HG02642 (cell line): ENCODE data around the gene ZNF24.

ENCODE experiments used
- ATAC-seq: cut with Tn5 transposase; IDR thresholded peaks from one replicate; pipeline ENCODE4 v1.9.1; 2021; ENCODE audit warnings: mild to moderate bottlenecking; ENCODE audit not compliant: unreplicated experiment, poor library complexity

The ZNF24 gene

DNA sequence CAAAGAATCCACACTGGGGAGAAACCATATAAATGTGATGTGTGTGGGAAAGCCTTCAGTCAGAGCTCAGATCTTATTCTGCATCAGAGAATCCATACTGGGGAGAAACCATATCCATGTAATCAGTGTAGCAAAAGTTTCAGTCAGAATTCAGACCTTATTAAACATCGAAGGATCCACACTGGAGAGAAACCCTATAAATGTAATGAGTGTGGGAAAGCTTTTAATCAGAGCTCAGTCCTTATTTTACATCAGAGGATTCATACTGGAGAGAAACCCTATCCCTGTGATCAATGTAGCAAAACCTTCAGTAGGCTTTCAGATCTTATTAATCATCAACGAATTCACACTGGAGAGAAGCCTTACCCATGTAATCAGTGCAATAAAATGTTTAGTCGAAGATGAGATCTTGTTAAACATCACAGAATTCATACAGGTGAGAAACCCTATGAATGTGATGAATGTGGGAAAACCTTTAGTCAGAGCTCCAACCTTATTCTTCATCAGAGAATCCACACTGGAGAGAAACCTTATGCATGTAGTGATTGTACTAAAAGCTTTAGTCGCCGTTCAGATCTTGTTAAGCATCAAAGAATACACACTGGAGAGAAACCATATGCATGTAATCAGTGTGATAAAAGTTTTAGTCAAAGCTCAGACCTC is 37.5 kb downstream of the ZNF24 start:
- ATAC-seq = no peak

DNA sequence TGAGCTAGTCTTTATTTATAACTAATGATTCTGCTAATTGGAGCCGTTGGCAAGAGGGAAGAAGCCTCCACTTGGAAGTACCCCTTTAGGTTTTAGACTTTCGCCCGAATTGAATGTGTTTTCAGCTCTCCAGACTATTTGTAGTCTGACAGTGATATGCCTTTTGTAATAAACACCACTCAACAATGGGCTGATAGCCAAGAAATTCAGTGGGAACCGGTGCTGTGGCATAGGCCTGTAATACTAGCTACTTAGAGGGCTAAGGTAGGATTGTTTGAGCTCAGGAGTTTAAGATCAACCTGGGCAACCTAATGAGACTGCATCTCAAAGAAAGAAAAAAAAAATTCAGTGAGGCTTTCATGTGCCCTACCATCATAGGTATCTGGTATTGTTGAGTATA is 40.6 kb downstream of the ZNF24 start:
- ATAC-seq = no peak

DNA sequence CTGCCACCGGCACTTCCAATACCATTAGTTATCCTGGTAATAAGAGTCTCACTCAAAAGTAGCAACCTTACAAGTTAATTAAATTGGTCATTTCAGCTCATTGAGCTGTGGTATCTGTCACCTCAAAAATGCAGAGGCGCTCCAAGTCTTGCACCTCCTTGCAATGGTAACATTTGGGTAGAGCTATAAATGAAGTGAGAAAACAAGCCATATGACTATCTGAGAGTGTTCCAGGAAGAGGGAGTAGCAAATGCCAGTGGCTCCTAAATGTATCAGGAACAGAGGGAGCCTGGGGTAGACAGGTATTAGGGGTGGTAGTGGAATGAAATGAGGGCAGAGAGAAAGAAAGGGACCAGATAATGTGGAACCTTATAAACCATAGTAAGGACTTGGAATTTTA is 48.2 kb downstream of the ZNF24 start:
- no peak for ATAC-seq

DNA sequence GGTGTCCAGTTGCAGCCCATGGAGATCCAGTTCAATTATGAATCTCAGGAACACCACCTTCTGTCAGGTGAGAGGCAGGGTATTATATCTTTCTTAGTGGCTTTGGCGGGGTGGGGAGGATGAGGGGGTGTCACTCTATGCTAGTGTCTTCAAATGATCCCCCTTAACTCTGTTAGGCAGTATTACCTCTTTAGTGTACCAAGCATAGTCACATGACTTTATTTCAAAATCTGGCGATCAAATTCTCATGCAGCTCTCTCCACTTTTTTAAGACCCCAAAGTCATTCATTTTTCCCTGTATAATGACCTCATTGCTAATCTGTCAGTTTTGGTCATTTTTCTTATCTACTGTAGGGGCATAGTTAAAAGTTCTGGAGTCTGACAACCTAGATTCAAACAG is 53.1 kb downstream of the ZNF24 start:
- no peak for ATAC-seq

DNA sequence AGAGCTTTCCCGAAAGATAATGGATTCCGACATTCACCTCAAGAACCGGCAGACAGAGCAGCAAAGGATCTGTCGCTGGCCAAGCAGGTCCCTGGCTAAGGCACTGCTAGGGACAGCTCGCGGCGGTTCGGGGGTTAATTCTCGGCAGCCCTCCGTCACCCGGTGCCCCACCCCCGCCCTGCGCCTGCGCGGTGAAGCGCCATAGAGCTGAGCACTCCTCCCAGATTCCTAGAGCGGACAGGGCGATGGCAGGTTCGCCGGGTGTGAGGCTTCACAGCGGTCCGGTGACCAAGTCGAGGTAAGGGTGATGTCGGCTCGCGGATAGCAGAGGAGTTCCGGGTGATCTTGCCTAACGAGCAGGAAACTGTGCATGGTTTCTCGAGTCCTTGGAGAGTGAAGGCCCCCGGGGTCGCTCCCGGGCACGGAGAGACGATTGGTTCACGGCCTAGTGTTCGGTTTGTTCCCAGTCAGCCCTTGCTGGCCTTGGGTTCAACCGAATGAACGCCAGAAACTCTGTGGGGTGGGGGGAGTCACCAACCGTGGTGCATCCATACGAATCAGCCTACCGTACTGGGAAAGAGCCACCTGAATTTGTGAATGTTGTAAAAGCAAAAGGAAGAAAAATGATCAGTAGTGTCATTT is 54.0 kb downstream of the ZNF24 start, which contains the start of gene ZSCAN30:
Gene ZSCAN30, minus strand, starts transcription at position 136 of the 642 bp plus-strand sequence. CDS start 25,877 bp downstream, outside the sequence.
- ATAC-seq = peak; percentile 96

DNA sequence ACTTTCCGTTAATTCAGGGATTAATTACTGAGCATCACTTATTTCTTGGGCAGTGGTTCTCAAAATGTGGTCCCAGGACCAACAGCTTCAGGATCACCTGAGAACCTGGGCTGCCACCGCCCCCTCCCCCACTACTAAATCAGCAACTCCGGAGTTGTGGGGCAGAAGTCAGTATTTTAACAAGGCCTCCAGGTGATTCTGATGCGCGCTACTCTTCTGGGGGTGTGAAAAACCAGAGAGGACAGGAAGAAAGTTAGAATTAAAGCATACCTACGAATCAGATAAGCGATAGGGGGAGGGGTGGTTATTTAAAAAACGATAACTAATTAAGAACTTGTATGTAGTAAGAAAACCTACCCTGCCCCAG is 54.5 kb downstream of the ZNF24 start:
- peak; percentile 37 for ATAC-seq

DNA sequence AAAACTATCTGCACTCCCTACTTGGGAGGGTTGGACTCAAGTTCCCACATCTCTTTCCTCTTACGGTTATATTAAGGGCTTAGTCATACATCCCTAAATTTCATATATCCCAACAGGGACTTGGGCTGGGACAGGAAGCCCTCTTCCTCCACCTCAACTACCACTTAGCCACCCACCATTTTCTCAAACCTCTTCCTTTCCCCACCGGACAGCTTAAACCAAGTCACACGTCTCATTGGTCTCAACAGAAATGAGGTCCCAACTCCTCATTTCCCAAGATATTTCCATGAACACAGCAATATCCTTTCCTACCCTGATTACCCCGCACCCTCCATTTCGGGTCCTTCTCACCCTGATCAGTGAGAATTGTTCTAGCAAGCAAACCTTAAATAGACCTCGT is 54.9 kb downstream of the ZNF24 start:
- ATAC-seq = peak; percentile 1

DNA sequence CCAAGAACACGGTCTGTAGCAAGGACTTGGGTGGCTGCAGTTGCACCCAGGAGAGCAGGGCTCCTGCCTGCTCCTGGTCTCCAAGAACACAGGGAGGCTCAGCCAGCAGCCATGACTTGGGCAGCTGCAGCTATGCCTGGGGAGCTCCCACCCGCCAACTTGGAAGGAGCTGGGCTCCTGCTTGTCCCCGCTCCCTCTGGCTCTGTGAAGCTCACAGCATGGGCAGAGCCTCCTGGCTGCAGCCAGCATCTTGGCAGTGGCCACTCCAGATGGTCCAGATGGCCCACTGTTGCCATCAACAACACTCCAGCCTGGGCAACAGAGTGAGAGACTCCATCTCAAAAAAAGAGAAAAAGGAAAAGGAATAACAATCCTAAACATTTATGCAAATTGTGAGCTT is 59.4 kb downstream of the ZNF24 start:
- ATAC-seq = no peak

DNA sequence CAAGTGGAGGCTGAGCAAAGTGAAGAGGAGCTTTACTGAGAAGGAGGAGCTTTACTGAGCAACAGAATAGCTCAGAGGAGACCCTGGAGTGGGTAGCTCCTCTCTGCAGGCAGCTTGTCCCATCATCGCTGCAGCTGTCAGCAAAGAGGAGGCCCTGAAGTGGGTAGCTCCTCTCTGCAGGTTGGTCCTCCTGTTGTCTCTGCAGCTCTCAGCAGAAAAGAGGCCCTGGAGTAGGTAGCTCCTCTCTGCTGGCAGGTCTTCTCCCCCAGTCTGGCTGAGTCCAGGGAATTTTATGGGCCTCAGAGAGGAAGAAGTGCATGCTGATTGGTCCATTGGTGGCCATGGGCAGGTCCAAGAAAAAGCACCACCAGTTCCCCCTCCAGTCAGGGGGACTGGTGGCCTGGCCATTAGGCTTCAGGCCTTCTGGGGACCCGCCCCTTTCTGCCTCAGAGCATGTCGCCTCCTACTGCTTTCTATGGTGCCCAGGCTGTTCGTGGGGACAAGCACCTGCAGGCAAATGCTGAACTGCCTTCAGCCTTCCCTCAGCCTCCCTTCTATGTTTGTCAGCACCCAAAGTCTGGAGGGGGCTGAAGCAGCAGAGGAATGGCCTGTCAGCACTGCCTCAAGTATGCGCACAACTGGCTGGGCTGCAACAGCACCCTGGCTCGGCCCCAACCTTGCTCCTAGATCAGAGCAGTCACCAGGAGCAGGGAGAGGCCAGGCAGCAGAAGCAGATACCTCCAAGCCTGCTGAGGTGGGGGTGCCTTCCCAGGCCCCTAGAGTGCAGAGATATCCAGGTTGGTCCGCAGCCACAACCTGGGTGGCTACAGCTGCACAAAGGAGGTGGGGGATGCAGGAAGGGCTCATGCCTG is 60.1 kb downstream of the ZNF24 start:
- ATAC-seq = no peak

DNA sequence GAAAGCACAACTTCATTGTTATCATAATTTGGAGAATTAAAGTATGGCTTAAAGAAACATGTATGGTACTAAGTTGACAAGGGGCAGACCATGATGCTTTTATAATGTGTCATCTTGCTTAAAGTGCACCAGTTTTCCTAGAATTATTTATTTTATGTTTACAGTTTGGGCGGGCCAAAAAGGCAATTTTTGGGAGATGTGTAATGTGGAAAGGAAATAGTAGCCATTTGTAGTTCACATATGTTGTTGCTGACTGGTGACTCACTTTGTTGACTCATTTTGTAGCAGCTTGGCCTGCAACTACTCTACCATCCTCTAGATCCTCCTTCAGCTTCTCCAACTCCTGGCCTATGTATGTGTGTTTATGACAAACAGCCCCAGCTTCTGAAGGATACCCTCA is 61.9 kb downstream of the ZNF24 start:
- ATAC-seq = no peak
